K562 (cell line): ENCODE data around the gene ZEB2. TPM values are rescaled to one million over a fixed set of nuclear protein-coding genes. Genes with fewer than 3 reads are reported as not detected.

ENCODE experiments used
- ARHGAP35 ChIP-seq: fragments of 450-650 bp; IDR thresholded peaks from 2 replicates; pipeline ENCODE4 v1.6.1; 2018; ENCODE audit not compliant: partially characterized antibody
- BCOR ChIP-seq: fragments of 450-650 bp; IDR thresholded peaks from 2 replicates; pipeline ENCODE4 v1.6.1; 2016
- DMBX1 ChIP-seq: fragments of 250-450 bp; sonication (Bioruptor Pico); IDR thresholded peaks from 2 replicates; pipeline ENCODE4 v1.8.0; 2022; ENCODE audit warnings: inconsistent platforms, mild to moderate bottlenecking, moderate library complexity, borderline replicate concordance
- FOXM1 ChIP-seq, 2 experiments: fragments of 450-650 bp in 1 of 2; sonication (generic) in 1 of 2; formaldehyde crosslinking in 1 of 2; IDR thresholded peaks; 2 replicates each; pipeline versions ENCODE4 v1.6.1 to v1.9.0; 2017 to 2022; ENCODE audit warnings: low read depth in 2 of 2, mild to moderate bottlenecking in 2 of 2, missing genetic modification reagents in 1 of 2, moderate library complexity in 1 of 2
- FUS ChIP-seq: fragments of 200-400 bp; formaldehyde crosslinking; optimal IDR thresholded peaks from 2 replicates; pipeline ENCODE3; 2017; ENCODE audit warnings: low read depth, low read length
- KHSRP ChIP-seq: fragments of 450-650 bp; IDR thresholded peaks from 2 replicates; pipeline ENCODE4 v1.6.1; 2017
- MTA2 ChIP-seq: fragments of 450-650 bp; IDR thresholded peaks from 2 replicates; pipeline ENCODE4 v1.6.1; 2016; ENCODE audit warnings: low read depth
- PTTG1 ChIP-seq: fragments of 450-650 bp; IDR thresholded peaks from 2 replicates; pipeline ENCODE4 v1.6.1; 2016; ENCODE audit warnings: low read depth, mild to moderate bottlenecking, missing genetic modification characterization, missing compliant biosample characterization
- RAD51 ChIP-seq: fragments of 450-650 bp; IDR thresholded peaks from 2 replicates; pipeline ENCODE4 v1.7.1; 2016; ENCODE audit warnings: low read depth, mild to moderate bottlenecking, borderline replicate concordance
- RBFOX2 ChIP-seq: fragments of 200-400 bp; formaldehyde crosslinking; IDR thresholded peaks from 2 replicates; pipeline ENCODE4 v1.6.1; 2017; ENCODE audit warnings: low read depth, mild to moderate bottlenecking, low read length, moderate library complexity
- SP2 ChIP-seq: IDR thresholded peaks from 2 replicates; pipeline ENCODE4 v1.6.1; 2011; ENCODE audit warnings: mild to moderate bottlenecking, low read depth, low read length, moderate library complexity; ENCODE audit not compliant: poor library complexity, severe bottlenecking; ENCODE audit errors: extremely low read depth
- SRSF3 ChIP-seq: fragments of 200-400 bp; formaldehyde crosslinking; IDR thresholded peaks from 2 replicates; pipeline ENCODE4 v1.6.1; 2016; ENCODE audit warnings: mild to moderate bottlenecking, low read length, moderate library complexity; ENCODE audit not compliant: insufficient read depth
- ZBTB17 ChIP-seq: fragments of 450-650 bp; formaldehyde crosslinking; IDR thresholded peaks from 2 replicates; pipeline ENCODE4 v1.4.0; 2020; ENCODE audit warnings: mild to moderate bottlenecking
- ZNF124 ChIP-seq: sonication (generic); formaldehyde crosslinking; IDR thresholded peaks from 2 replicates; pipeline ENCODE4 v1.8.1; 2022; ENCODE audit warnings: missing genetic modification reagents
- ZNF165 ChIP-seq: fragments of 250-450 bp; sonication (Bioruptor Pico); IDR thresholded peaks from 2 replicates; pipeline ENCODE4 v1.4.0; 2020; ENCODE audit warnings: borderline replicate concordance
- ZNF217 ChIP-seq: sonication (generic); formaldehyde crosslinking; IDR thresholded peaks from 2 replicates; pipeline ENCODE4 v1.8.0; 2022; ENCODE audit warnings: mild to moderate bottlenecking, missing genetic modification reagents
- ZNF431 ChIP-seq: sonication (generic); formaldehyde crosslinking; IDR thresholded peaks from 2 replicates; pipeline ENCODE4 v1.8.0; 2022; ENCODE audit warnings: mild to moderate bottlenecking, missing genetic modification reagents
- polyA plus RNA-seq, 8 experiments: library from polyadenylated mRNA; depleted of rRNA in 4 of 8; stranded (reverse) in 5 of 8; unstranded in 3 of 8; fragments of >200 nt; fragmentation: Nextera tagmentation in 2 of 8; fragmentation: Illumina TruSeq in 1 of 8; extraction: Ambion mirVana in 2 of 8; extraction: Trizol in 1 of 8; gene quantifications; 2 replicates each; pipeline versions ENCODE4 v1.2.1 to v1.2.3, GENCODE V29; 2011 to 2014; ENCODE audit warnings: inconsistent platforms in 1 of 8, missing spikeins in 1 of 8
- total RNA-seq, 7 experiments: library from RNA; depleted of rRNA in 6 of 7; stranded (reverse); fragments of >200 nt in 6 of 7; fragmentation: Illumina TruSeq in 2 of 7; extraction: Trizol in 2 of 7; gene quantifications; 2 replicates each; pipeline versions ENCODE4 v1.2.1 to v1.2.3, GENCODE V29; 2011 to 2021; ENCODE audit warnings: low replicate concordance in 1 of 7
- TF ChIP-seq, protein P1 (sequence below): fragments of 450-650 bp; formaldehyde crosslinking; IDR thresholded peaks from 2 replicates; pipeline ENCODE4 v1.4.0; 2022; ENCODE audit warnings: mild to moderate bottlenecking, moderate library complexity
- TF ChIP-seq, protein P2 (sequence below): sonication (generic); formaldehyde crosslinking; IDR thresholded peaks from 2 replicates; pipeline ENCODE4 v1.8.0; 2022; ENCODE audit warnings: mild to moderate bottlenecking, missing genetic modification reagents, borderline replicate concordance
- TF ChIP-seq, protein P3 (sequence below), 2 experiments: fragments of 450-650 bp; conservative IDR thresholded peaks; 2 replicates each; pipeline ENCODE4 v1.6.1; 2017; ENCODE audit warnings: mild to moderate bottlenecking in 2 of 2, moderate library complexity in 2 of 2
- TF ChIP-seq, protein P4 (sequence below), 3 experiments: fragments of 200-800 bp in 1 of 3; sonication (Bioruptor generic) in 1 of 3; sonication (generic) in 1 of 3; formaldehyde crosslinking in 1 of 3; IDR thresholded peaks; 2 replicates each; pipeline versions ENCODE4 v1.6.1 to v1.8.0; 2016 to 2022; ENCODE audit warnings: mild to moderate bottlenecking in 2 of 3, missing compliant biosample characterization in 2 of 3, missing genetic modification characterization in 2 of 3, missing genetic modification reagents in 1 of 3

The ZEB2 gene
- total and polyA plus RNA-seq, 9 of the 15 experiments (the other 6 are each of a cell fraction or from before 2014, with no cell fraction given) = 15.1 to 113 (median 72.3) TPM

DNA sequence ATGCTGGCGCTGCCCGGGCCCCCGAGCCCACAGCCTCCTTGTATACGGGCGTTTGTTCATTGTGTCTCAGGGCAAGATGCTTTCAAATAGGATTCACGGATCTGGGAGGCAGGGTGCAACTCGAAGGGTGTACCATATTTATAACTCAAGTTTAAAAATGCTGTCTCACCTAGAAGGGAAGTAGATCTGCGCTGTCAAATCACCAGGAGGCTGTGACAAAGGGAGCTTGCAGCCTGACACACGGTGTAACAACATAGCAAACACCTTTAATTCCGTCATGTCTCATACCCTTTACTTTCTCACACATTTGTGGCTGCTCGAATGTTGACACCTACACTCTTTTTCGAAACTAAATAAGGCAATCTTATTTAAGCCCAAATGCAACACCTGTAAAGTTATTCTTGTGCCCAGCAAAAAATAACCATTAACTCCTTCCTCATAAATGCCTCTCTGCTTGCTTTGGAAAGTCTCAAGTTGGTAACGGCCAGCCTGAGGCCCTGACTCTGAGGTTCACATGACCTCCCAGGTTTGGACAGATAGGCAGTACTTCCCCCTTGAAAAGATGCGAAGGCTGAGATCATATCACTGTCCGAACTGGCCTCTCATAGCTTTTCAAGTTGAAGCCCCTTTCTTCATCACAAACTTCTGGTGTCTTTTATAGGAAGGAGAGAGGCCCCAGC is 11.6 kb downstream of the ZEB2 start (continued):
- TF ChIP-seq KHSRP (no peak), DMBX1 (CRISPR knock-in tag) (no peak), MTA2 (no peak), ZNF431 (CRISPR knock-in tag) (no peak; the same call in 1 of the 2 replicates), PTTG1 (tag) (no peak), ZBTB17 (CRISPR knock-in tag) (0 out of 2 replicates have a peak, but pooled peaks have one; percentile 21), ZNF165 (CRISPR knock-in tag) (no peak), RBFOX2 (peak; percentile 43; the same call in 1 of the 2 replicates), ARHGAP35 (no peak), ZNF217 (CRISPR knock-in tag) (no peak), SP2 (no peak), ZNF124 (CRISPR knock-in tag) (no peak), FOXM1 (IDR thresholded peaks at IDR 0.05; ENCODE audit: low read depth) (peak; percentile 63; the same call in 1 of the 2 replicates), FOXM1 (CRISPR knock-in tag; IDR thresholded peaks at IDR 0.05; ENCODE audit: low read depth) (no peak), BCOR (no peak), RAD51 (0 out of 2 replicates have a peak, but pooled peaks have one; percentile 23), FUS (no peak), SRSF3 (no peak)
- TF ChIP-seq, protein P1, sequence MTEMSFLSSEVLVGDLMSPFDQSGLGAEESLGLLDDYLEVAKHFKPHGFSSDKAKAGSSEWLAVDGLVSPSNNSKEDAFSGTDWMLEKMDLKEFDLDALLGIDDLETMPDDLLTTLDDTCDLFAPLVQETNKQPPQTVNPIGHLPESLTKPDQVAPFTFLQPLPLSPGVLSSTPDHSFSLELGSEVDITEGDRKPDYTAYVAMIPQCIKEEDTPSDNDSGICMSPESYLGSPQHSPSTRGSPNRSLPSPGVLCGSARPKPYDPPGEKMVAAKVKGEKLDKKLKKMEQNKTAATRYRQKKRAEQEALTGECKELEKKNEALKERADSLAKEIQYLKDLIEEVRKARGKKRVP (CRISPR knock-in tag) = no peak
- TF ChIP-seq, protein P2, sequence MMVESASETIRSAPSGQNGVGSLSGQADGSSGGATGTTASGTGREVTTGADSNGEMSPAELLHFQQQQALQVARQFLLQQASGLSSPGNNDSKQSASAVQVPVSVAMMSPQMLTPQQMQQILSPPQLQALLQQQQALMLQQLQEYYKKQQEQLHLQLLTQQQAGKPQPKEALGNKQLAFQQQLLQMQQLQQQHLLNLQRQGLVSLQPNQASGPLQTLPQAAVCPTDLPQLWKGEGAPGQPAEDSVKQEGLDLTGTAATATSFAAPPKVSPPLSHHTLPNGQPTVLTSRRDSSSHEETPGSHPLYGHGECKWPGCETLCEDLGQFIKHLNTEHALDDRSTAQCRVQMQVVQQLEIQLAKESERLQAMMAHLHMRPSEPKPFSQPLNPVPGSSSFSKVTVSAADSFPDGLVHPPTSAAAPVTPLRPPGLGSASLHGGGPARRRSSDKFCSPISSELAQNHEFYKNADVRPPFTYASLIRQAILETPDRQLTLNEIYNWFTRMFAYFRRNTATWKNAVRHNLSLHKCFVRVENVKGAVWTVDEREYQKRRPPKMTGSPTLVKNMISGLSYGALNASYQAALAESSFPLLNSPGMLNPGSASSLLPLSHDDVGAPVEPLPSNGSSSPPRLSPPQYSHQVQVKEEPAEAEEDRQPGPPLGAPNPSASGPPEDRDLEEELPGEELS (CRISPR knock-in tag) = no peak
- TF ChIP-seq, protein P3, sequence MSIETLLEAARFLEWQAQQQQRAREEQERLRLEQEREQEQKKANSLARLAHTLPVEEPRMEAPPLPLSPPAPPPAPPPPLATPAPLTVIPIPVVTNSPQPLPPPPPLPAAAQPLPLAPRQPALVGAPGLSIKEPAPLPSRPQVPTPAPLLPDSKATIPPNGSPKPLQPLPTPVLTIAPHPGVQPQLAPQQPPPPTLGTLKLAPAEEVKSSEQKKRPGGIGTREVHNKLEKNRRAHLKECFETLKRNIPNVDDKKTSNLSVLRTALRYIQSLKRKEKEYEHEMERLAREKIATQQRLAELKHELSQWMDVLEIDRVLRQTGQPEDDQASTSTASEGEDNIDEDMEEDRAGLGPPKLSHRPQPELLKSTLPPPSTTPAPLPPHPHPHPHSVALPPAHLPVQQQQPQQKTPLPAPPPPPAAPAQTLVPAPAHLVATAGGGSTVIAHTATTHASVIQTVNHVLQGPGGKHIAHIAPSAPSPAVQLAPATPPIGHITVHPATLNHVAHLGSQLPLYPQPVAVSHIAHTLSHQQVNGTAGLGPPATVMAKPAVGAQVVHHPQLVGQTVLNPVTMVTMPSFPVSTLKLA (conservative IDR thresholded peaks at IDR 0.05) = peak in 1 of 2 experiments; percentile 34; a peak in 1 of 4 replicates
- TF ChIP-seq, protein P4, sequence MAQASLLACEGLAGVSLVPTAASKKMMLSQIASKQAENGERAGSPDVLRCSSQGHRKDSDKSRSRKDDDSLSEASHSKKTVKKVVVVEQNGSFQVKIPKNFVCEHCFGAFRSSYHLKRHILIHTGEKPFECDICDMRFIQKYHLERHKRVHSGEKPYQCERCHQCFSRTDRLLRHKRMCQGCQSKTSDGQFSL (CRISPR knock-in tag; IDR thresholded peaks at IDR 0.05) = no peak
- TF ChIP-seq, protein P4 (tag; IDR thresholded peaks at IDR 0.05) = no peak
